ENCODE results near the gene DNAJB4.

DNAJB4 gene

GRCh38 chr1:78036450-78036849, 31.7 kb downstream of the DNAJB4 start:
- H3K4me3 ChIP-seq (ENCODE audit: low read depth, low read length) = no peak overlapping the region
- DNase-seq (ENCODE audit: low read depth) = no peak
- TF ChIP-seq, protein P1, sequence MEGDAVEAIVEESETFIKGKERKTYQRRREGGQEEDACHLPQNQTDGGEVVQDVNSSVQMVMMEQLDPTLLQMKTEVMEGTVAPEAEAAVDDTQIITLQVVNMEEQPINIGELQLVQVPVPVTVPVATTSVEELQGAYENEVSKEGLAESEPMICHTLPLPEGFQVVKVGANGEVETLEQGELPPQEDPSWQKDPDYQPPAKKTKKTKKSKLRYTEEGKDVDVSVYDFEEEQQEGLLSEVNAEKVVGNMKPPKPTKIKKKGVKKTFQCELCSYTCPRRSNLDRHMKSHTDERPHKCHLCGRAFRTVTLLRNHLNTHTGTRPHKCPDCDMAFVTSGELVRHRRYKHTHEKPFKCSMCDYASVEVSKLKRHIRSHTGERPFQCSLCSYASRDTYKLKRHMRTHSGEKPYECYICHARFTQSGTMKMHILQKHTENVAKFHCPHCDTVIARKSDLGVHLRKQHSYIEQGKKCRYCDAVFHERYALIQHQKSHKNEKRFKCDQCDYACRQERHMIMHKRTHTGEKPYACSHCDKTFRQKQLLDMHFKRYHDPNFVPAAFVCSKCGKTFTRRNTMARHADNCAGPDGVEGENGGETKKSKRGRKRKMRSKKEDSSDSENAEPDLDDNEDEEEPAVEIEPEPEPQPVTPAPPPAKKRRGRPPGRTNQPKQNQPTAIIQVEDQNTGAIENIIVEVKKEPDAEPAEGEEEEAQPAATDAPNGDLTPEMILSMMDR (conservative IDR thresholded peaks at IDR 0.05; ENCODE audit: low read depth, low read length) = no peak

DNA sequence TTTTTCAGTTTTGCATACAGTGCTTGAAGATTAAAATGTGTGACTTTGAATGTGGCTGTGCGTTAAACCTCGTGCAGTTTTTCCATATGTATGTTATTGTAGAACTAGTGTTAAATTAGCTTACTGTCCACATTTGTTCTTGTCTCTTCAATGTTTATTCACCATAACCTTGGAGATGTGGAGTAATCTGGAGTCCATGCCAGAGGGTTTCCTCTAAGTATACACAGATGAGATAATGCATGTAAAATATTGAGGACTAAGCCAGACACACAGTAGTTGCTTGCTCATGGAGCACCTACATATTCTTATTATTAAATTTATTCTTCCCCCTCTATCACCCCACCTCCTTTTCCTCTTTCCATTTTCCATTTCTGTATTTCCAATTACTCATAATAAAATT, 33.3 kb downstream of the DNAJB4 start:
- TF ChIP-seq, protein P1 (conservative IDR thresholded peaks at IDR 0.05; ENCODE audit: low read depth, low read length) = no peak
- peak; percentile 81 for DNase-seq (ENCODE audit: low read depth)
- H3K4me3 ChIP-seq (ENCODE audit: low read depth, low read length) = no peak overlapping the region

DNA sequence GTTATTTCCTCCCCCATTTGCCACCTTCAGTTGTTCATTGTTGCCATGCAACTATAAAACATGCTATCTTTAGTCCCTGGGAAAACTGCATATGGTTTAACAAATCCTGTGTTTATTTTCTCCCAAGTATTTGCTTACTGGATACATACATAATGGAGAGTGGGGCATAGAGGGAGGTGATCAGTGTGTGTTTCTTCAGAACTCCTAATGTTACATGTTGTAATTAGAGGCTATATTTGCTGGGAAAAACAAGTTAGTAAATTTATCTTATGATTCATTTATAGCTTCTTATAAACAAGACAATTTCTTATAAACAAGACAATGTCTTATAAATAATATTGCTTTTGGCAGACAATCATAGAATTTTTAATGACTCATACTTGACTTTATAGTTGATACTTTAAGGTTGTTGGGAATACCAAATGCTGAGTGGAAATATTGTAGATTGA, 33.8 kb downstream of the DNAJB4 start:
- no peak overlapping the region for H3K4me3 ChIP-seq (ENCODE audit: low read depth, low read length)
- peak; percentile 58 for DNase-seq (ENCODE audit: low read depth)
- TF ChIP-seq, protein P1 (conservative IDR thresholded peaks at IDR 0.05; ENCODE audit: low read depth, low read length) = no peak

- DNase-seq (ENCODE audit: low read depth) = no peak
Measured at GRCh38 chr1:78040484-78041089, 35.8 kb downstream of the DNAJB4 start.

GRCh38 chr1:78043436-78043835, 38.7 kb downstream of the DNAJB4 start:
- no peak for DNase-seq (ENCODE audit: low read depth)
- TF ChIP-seq, protein P1 (conservative IDR thresholded peaks at IDR 0.05; ENCODE audit: low read depth, low read length) = no peak
- H3K4me3 ChIP-seq (ENCODE audit: low read depth, low read length) = no peak overlapping the region

More at GRCh38 chr1:78040484-78041089, 35.8 kb downstream of the DNAJB4 start:
- TF ChIP-seq, protein P1 (conservative IDR thresholded peaks at IDR 0.05; ENCODE audit: low read depth, low read length) = no peak
- H3K4me3 ChIP-seq (ENCODE audit: low read depth, low read length) = no peak overlapping the region

GRCh38 chr1:78044796-78045562, 40.2 kb downstream of the DNAJB4 start:
- H3K4me3 ChIP-seq (ENCODE audit: low read depth, low read length) = no peak overlapping the region
- TF ChIP-seq, protein P1 (conservative IDR thresholded peaks at IDR 0.05; ENCODE audit: low read depth, low read length) = no peak
- no peak for DNase-seq (ENCODE audit: low read depth)

Measured in choroid plexus epithelial cell (primary cell).